ENCODE results near the gene ADAMTS9.

The ADAMTS9 gene

DNA sequence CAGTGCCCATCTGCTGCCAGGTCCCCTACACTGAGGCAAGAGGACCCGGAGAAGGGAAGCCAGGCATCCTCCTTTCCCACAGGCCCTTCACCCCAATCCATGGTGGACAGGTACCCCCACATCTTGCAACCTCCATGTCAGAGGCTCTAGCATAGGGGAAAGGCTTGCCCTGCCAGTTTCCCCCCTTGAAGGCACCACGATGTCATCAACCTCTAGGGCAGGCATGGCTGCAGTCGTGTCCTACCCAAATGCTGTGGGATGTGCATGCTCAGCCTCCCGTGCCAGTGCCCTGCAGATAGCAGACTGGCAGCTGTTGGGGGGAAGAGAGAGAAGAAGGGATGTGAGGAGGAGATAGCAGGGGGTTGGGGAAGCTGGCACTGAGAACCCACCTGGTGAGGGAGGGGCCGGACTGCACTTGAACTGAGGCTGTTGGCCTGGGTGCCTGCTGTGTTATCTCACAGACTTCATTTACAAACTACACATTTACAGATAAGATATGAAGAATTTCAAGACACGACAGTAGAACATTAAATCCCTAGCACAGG, 197.5 kb downstream of the ADAMTS9 start:
- no peak for DNase-seq (ENCODE audit: low read depth)

GRCh38 chr3:64489361-64490044, 198.3 kb downstream of the ADAMTS9 start:
- DNase-seq (ENCODE audit: low read depth), result no peak

DNA sequence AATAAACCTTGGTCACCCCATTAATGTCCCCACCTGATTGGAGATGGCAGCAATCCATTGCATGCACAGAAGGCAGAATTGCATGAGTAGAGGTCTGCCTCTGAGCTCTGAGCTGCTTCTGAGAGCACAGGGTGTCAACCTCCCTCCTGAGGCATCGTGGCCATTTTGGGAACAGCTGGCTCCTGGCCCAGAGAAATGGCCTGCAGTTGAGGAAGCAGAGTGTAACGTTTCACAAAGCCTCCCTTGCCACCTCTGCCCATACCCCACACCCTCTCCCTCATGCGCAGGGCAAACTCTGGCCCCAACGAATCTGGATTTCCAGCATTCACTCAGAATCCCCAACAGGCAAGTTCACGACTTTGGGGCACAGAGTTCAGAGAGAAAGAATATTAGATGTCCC, 198.9 kb downstream of the ADAMTS9 start:
- DNase-seq (ENCODE audit: low read depth), result no peak

- peak; percentile 5 for DNase-seq (ENCODE audit: low read depth)
These were observed 203.4 kb downstream of the ADAMTS9 start for GRCh38 chr3:64484289-64484992.

DNA sequence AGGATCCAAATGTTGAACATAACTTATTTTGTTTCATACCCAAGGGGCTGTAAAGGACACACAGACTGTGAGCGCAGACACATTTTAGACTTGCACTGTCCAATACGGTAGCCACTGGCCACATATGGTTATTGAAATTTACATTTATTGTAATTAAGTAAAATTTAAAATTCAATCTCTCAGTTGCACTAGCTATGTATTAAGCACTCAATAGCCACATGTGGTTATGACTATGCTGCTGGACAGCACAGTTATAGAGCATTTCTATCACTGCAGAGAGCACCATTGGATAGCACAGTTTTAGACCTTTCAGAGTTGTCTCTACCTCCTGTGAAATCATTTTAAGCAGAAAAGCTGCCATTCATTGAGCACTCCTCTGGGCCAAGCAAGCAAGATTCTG, 204.3 kb downstream of the ADAMTS9 start:
- no peak for DNase-seq (ENCODE audit: low read depth)

GRCh38 chr3:64475037-64475436, 212.8 kb downstream of the ADAMTS9 start:
- no peak for DNase-seq (ENCODE audit: low read depth)

- no peak for DNase-seq (ENCODE audit: low read depth)
These were observed 214.3 kb downstream of the ADAMTS9 start for GRCh38 chr3:64473466-64473865.

- DNase-seq (ENCODE audit: low read depth), result no peak
These were observed 217.4 kb downstream of the ADAMTS9 start for GRCh38 chr3:64470436-64470835.

DNA sequence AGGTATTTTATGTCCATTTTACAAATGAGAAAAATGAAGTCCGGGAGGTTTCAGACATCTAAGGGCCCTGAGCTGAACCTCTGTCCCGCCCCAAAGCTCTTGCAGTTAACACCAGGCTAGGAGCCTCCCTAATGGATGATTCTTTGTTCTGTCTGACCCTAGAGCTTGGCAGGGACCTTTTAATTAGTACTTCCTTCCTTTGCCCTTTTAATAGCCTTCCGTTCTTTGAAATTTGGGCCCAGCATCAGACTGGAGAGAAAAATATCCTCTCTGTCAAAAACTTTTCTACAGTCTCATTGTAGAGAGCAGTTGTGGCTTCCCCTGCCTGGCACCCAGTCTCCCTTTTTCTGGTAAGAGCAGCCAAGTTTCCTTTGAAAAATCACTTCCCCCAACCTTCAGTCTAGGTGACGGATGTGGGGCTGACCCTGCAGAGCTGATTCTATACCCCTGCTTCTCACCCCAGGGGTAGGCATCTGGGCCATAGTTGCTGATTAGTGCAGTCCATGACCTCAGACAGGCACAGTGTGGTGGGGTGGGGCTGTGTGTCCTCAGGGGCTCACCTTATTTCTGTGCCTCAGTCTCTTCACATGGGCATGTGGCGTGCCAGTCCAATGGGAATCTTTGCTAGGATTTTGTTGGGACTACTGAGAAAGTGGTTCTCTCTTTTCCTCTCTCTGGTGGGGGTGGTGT, 220.4 kb downstream of the ADAMTS9 start:
- DNase-seq (ENCODE audit: low read depth), result no peak
